22Rv1 (cell line): Measurements from ENCODE around the gene PHACTR1.

Experiments
- CTCF ChIP-seq: fragments of 450-650 bp; IDR thresholded peaks from 2 replicates; pipeline ENCODE4 v1.5.1; 2017; ENCODE audit warnings: mild to moderate bottlenecking
- ZFX ChIP-seq: fragments of 450-650 bp; IDR thresholded peaks from 2 replicates; pipeline ENCODE4 v1.6.1; 2017; ENCODE audit warnings: antibody characterized with exemption, borderline replicate concordance

GRCh38 chr6:12750416-12750815, 33.8 kb downstream of the PHACTR1 start:
- no peak for TF ChIP-seq CTCF
- TF ChIP-seq ZFX, result no peak
